Left hindlimb (tissue), 1 donor: Measurements from ENCODE around the gene ZCWPW2.

Experiments
- DNase-seq: peaks from one replicate; pipeline ENCODE4 v3.0.0-alpha.2; 2018

Gene ZCWPW2, protein sequence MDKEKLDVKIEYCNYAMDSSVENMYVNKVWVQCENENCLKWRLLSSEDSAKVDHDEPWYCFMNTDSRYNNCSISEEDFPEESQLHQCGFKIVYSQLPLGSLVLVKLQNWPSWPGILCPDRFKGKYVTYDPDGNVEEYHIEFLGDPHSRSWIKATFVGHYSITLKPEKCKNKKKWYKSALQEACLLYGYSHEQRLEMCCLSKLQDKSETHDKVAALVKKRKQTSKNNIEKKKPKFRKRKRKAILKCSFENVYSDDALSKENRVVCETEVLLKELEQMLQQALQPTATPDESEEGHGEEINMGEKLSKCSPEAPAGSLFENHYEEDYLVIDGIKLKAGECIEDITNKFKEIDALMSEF

DNA sequence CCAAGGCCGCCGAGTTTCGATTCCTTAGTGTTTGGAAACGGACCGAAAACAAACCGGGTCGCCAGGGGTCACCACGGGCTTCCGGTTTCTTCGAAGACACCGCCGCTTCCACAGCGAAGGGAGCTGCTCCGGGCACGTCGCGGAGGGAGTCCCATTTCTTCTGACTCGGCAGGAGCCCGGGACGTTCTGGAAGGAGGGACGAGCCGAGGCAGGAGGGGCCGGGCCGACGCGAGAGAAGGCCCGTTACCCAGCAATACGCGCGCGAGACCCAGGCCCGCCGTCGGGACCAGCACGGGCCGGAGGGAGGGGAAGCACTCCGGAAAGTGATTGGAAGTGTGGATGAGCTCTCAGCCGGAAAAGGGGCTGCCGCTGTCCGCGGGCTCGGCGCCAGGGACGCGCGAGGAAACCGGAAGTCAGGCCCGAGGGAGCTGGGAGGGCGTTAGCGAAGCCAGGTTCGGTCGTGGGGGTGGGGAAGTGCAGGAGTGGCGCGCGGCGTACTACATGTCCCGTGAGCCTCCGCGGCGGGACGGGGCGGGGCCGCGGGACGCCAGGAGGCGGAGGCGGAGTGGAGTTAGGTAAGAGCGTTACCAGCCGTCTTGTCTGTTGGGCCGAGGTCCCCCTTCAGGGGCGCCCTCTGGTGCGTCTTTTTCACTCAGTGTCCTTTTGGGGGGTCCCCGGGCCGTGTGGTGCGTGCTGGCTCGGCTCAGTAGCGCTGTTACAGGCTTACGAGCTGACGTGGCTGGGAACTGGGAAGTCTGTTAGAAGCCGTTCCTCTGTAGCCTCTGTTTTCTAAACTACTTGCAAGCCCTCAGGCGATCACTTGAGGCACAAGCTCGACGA lies at the start of gene ZCWPW2, which contains the start of gene AZI2:
Gene ZCWPW2 (plus strand): TSS at position 93 of the 840 bp plus-strand sequence. CDS start 64,348 bp downstream, outside the sequence.
Gene AZI2 (minus strand): TSS at position 196 of the 840 bp plus-strand sequence. CDS start 8,207 bp downstream, outside the sequence.
- DNase-seq = peak; percentile 97

DNA sequence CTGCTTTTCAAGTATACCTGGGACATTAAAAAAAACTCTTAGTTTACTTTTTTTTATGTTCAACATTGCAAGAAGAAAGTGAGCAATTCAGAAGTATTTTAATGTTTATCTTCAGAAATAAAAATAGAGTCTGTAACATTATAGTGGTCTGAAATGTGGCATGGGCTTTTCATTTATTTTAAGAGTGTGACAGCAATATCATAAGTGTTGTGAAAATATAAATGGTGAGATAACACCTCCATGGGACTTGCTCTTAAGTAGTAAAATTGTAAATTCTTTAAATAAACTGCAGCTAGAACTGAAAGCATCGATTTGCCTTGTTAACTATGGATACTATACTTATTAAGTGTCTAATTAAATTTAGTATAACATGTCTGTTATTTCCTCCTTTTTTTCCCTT lies 48.8 kb upstream of the ZCWPW2 start:
- no peak for DNase-seq

DNA sequence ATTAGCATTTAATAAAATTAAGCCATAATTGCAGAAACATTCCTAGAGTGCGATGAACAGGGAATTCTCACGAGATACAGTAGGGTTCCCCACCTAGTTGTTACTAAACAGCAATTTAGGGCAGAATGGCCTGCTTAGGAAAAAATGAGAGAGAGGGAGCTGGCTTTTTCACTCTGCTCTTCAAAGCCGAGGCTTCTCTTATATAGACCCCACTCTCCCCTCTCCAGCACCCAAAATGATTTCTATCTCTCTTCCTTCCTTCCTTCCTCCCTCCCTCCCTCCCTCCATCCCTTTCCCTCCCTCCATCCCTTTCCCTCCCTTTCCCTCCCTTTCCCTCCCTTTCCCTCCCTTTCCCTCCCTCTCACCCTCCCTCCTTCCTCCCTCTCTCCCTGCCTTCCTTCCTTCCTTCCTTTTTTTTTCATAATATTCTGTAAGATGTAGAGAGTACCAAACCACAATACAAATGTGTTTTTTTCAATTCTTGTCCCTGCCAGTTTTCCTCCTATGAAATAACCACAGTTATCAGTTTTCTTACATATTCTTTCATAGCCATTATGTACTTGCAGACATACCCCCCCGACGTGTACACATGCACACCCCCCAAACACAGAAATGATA lies 48.1 kb upstream of the ZCWPW2 start:
- DNase-seq = no peak

DNA sequence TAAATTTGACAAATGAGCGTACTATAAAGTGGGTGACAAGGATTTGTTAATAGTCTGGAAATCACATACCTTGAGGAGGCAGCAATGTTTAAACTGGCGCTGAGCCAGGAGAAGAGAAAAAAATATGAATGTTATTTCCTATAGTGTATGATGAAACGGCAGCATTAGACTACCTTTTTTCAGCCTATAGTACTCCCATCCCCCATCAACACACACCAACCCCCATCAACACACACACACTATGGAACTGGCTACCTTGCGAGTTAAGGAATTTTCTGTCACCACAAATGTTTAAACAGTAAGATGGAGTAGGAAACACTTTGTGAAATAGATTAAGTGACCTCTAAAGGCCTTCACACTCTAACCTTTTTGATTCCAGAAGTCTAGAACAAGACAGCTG lies 46.8 kb upstream of the ZCWPW2 start:
- DNase-seq = no peak

DNA sequence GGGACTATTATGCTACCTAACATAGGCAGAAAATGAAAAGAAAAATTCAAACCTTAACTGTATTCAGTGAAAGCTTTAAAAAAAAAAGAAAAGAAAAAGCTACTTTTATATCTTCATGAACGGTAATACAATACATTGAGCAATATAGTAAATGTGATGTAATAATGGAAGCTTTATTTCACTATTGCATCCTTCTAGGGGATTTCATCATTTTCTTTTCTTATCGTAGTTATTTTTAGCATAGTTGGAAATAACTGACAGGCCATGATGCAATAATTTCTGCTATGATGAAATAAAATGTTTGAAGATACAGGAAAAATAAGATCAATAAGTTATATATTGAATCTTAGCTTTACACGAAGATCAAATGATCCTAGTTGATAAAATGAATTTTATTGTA lies 40.3 kb upstream of the ZCWPW2 start:
- DNase-seq = no peak

DNA sequence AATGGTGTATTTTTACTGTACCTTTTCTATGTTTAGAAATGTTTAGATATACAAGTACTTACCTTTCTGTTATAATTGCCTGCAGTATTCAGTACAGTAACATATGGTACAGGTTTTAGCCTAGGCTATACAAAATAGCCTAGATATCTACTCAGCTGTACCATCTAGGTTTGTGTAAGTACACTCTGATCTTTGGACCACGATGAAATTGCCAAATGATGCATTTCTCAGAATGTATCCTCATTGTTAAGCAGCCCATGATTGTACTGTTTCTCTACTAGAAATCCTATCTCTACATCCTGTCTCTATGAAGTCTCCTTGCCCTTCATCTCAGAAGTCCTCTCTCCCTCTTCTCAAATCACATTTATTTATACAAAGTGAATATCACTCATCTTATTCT lies 32.8 kb upstream of the ZCWPW2 start:
- no peak for DNase-seq

DNA sequence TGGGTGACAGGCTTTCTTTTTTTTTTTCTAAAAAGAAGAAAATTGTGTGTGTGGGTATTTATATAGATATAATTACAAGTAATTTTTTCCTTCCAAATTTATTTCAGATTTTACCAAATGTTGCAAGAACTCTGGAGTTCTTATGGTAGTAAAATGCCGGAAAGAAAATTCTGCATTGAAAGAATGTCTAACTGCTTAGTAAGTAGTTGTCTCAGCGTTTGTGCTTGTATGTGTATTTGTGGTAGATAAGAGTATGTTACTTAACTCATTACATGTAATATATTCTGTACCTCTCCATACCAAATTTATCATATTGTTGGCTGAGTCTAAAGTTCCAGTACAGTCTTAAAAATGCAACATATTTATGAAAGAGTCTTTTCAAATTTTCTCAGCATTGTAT lies 32.3 kb upstream of the ZCWPW2 start:
- DNase-seq = no peak

DNA sequence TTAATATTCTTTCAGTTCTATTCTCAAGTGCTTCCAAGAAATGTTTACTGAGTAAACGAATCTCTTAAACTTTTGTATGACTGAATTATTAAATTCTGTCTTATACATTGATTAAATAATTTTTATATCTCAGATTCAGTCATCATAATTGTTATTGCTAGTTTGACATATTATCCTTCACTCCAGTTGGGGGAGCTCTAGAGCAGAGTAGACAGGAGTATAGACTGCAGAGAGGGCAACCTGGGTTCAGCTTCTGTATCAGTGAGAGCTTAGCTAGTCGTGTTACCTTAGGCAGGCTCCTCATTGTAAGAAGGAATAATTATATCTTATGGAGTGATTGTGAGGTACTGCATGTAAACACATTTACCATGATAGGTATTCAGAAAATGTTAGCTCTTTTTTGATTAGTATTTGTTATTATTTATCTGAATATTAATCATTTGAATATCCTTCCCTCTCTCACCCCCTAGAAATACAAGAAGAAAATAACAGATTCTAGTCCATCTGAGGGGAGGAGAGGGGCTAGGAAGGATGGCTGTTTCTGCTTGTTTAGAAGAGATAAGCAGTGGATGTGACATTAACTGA lies 31.0 kb upstream of the ZCWPW2 start:
- DNase-seq = no peak

DNA sequence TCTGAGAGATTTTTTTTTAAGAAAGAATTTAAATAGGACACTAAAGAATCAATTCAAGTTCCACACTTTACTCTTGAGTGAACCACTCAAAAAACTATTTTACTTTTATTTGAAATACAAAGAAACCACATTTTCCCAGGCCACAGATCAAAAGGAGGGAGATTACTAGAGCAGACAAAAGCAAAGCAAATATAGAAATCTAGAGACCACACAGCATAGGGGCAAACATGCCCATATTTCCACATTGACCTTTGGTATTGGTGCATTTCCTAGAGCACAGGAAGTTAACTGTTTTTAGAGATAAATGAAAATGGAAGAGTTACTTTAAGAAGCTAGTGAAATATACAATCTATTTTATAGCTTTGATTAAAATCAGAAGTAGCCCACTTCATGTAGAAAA lies 27.5 kb upstream of the ZCWPW2 start:
- no peak for DNase-seq

DNA sequence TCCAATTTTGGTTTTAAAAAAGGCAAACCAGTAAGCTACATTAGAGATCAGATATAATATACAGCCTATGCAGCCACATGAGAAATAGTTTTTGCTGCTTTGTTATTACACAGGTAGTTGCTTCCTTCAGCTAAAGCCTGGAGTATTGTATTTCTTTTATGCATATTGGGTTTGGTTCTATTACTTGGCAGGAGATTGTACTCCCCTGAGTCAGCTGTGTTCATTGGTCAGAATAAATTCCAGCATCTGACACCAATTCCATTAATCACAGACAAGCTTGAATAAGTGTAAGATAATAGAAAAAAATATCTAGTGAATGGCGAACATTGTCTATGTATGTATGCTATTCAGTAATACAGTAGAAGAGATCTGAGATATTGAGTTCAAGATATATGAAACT lies 26.1 kb upstream of the ZCWPW2 start:
- DNase-seq = no peak

DNA sequence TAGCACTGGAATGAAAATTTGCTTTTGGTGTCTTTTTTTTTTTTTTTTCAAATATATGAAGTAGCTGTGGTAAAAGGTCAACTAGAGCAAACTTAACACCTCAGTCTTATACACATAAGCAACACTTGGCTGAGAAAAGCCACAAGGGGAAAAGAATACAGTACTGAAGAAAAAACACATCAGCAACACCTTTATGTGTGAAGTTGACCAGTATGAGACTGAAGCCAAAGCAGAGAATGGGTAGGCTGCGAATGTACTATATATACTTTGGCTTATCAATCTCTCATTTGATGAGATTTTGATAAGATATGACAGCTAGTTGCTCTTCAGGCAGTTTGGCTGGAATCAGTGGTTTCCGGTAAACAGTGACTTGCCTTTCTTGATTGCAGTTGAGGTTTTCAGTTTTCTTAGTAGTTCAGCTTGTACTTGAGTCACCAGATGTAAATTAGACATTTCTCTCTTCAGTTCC lies 22.0 kb upstream of the ZCWPW2 start:
- no peak for DNase-seq

DNA sequence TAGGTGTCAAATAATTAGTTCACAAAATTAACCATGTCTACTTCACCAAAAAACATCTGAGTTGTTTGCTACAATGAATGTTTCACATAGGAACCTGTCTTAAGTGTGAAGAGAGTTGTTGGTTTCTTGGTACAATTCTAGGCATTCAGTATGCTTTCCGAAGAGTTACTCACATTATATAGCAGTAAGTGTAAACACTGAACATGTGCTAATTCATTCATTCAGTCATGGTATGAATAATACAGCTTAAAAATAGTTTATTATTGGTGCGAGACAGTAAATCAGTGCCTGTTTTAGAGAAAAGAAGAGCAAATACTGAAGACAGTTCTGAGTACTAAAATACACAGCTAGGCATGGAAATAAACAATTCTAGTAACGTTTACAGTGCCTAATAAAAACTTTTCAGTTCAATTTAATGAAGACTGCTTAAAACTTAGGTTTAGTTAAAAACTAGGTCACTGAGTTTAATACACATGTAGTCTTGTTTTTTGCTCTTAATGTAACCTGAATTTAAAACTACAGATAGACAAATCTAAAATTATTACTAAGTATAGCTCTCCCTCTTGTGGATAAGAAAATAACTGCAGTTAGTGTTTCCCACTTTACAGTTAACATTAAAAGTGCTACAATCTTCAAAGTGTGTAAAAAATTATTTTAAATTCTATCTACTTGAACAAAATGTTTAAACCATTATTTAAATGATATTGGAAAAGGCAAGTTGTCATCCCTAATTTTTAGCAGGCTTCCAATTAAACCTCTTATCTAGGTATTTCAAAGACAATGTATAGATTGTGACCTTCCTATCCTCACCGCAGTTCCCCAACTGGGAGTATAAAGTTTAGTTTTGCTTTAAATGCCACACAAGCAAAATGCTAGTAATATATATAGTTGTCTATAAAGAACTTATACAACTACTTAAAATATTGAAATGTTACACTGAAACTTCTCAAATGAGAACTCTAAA lies 20.1 kb upstream of the ZCWPW2 start:
- no peak for DNase-seq

DNA sequence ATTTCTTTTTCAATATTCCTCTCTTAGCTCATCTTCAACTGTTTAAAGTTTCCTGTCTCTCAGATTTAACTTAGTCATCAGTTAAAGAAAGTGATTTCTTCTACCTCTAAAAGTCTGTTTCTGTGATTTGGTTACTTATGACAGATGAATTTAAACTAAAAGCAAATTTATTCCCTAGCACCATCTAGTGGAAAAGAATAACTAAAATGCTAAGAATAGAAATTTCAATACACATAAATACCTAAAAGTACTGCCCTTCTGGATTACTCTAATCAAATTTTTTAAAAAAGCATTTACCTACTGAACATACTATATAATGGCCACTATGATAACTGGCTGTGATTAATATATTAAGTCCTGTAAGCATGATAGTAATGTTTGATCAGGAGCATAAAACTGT lies 14.0 kb upstream of the ZCWPW2 start:
- DNase-seq = no peak

DNA sequence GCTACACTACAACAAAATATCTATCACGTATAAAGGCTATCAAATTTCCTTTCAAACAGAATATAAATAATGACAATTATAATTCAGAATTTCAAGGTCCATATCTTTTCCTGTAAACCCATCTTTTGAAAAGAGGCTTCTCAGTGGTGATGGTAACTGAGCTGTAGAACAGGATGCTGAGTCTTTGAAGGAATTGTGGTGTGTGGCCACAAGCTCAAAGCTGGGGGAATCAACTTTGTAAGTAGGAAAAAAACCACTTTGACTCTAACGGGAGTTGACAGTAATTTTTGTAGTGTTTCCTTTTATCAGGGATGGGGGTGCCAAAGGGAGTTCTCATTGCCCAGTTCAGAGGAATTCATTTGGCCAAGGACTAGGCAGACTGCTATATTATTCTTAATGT lies 13.3 kb upstream of the ZCWPW2 start:
- no peak for DNase-seq

DNA sequence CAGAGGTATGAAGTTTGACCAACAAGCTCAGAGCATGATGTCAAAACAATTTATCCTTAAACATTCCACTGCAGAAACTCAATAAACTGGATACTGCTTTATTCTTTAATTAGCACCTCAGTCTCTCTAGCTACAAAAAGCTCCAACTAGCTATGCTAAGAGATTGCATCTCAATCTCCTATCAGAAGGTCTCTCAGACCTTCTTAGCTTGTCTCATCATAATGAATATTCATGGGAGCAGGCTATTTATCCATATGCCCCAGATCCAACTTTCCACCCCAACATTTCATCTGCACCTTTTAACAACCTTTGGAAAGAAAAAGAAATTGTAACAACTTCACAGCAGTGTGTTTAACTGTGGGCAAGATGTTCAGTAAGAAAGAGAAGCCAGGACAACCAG lies 11.3 kb upstream of the ZCWPW2 start:
- no peak for DNase-seq

DNA sequence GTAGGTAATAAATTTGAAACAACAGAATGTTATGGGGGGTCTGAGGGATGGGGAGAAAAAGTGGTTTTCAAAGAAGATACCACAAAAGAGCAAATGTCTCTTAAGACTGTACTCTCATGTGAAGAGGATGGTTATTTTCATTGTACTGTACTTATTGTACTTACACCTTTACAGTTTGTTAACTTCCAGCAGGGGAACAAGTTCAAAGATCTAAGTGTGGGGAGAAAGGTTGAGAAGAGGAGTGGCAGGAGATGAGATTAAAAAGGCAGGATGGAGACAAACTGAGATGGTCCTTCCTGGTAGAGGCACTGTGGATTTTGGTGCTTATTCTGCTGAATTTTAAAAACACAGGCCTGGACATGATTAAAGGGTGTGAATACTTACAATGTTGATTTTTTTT lies 5.4 kb upstream of the ZCWPW2 start:
- no peak for DNase-seq

DNA sequence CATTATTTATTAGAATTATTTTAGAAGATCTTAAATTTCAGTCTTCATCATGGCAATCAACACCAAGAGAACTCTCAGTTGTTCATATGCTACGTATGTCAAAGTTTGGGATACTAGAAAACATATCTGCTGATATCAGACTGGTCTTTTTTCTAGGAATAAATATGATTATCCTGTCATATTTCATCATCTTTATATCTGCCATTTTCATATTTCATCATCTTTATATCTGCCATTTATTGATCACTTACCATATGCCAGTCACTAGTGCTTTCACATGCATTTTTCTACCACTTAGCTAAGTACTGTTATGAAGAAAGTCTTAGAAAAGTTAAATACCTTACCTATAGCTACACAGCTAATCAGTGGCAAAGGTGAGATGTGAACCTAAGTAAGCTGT lies 2.8 kb upstream of the ZCWPW2 start:
- DNase-seq = no peak

DNA sequence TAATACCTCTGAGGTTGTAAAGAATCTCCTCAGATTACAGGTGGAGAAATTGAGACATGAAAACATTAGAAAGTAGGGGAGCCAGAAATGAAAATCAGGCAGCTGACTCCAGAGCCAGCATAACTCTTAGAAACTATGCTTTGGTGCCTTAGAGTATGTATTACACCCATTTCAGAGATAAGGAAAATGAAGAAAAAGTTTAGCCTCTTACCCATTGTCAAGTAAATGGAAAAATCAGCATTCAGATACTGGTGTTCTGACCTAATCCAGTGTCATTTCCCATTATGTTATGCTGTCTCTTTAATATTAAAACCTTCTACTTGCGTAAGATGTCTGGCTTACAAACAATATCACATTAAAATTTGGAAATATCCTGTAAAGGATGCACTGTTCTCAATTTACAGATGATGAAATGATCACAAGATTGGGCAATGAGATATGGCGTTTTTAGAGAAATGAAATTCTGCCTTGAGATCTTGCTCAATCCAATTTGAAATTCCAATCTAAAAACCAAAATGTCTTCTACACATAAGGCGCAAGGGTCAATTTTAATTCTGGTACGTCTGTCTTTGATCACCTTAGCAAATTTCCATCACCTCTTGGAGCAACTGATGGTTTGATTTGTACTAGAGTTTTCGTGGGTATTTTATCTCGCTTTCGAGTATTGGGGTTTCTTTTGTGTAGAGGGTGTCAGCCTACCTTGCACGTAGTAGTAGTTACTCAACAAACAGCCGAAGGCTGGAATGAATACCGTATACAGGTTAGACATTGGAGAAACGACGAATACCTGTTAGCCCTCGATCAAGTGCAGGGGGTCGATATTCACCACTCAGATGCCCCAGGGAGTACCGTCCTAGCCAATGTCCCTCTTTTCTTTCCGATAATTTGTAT lies 902 bp upstream of the ZCWPW2 start:
- no peak for DNase-seq

DNA sequence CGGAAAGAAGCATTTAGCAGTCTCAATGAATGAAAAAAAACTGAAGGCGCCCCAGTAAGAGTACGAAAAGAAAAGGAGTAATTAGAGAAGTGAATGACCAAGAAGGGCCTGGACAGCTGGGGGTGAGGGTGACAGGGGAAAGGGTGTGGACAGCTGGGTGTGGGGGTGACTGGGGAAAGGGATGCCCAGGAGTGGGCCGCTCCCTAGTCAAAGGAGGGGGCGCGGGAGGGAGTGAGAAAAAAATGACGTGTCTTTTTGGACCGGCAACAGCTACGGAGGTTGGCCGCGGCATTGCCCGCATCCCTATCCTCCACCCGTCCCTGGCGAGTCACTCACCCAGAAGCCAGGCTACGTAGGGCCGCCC lies 274 bp upstream of the ZCWPW2 start:
- DNase-seq = no peak

DNA sequence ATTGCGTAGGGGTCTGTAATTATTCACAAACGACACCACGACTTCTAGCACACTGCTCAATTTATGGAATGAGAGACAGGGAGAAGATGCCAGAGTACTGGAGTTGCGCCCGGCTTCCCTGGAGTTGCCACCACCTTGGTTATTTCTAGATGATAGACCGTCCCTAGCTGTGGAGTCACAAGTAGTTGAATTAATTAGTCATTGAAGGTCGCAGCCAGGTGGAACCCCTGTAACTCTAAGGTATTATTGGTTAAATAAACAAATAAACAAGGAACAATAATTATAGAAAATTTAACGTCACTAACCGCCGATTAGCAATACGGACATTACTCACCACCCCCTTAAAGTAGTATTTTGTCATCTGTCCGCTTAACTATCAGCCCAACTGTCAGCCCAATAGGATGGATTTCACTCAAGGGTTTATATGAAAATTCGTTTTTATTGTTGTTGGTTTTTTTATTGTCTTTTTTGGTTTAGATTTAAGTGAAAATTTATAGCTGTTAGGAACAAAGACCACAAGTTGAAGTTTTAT lies 1.0 kb downstream of the ZCWPW2 start:
- no peak for DNase-seq

DNA sequence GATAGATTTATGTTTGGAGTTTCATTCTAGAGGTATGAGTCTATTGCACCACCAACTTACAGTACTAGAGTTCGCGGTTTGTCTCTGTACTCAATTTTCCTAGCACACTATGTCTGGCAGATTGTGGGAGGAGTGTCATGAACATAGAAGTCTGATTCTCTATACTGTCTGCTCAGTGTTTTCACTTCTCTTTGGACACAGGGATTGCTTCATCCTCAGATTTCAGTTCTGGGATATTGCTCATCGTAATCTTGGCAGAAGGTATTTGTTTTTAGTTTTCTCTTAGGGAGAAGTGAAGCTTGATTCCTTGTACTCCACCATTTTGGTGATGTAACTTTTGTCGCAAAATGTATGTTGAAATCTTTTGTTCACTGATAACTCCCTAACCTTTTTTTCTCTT lies 27.9 kb downstream of the ZCWPW2 start:
- no peak for DNase-seq
